ENCODE results near the gene ETV3.
"Not testable (repeated sequence)": the region's sequence is repeated elsewhere in the genome, so short reads cannot be mapped to it uniquely, and the experiment has no call there.

The ETV3 gene

DNA sequence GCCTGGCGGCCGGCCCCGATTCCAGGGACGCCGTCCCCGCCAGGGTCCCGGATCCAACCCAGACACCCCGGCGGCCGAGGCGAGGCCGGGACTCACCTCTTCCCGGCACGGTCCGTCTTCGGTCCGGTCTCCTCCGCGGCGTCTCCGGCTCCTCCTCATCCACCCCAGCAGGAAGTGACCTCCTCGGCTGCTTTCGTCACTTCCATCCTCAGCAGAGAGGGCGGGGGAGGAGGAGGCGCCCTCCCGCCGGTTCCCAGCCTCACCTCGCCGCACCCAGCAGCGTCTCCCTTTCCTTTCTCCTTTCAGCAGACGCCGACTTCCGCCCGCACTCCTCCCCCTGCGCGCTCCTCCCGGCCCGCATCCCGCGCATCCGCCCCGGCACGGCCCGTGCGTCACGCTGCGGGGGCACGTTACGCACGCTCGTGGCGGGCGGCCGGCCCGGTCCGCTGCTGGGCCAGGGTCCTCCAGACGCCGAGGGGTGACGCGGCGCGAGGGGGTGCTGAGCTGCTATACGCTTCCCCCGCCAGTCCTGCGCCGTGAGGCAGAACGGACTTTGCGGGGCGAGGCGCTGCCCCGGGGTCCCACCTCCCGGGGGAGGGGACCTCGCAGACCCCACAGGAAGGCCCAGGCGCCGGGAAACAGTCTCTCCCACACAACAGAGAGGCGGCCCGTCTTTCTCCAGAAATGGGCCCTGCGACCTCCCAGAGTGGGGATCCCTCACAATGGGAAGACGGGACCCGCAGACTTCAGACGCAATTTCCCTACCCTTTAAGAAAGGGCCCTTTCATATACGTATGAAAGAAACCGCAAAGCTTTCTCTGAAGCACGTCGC, at the start of gene ETV3:
Gene ETV3, minus strand, starts transcription at position 176 of the 832 bp plus-strand sequence. CDS start 2,043 bp downstream, outside the sequence.
- DNase-seq = peak; percentile 90

GRCh38 chr1:157186281-157186992, 48.2 kb upstream of the ETV3 start:
- no peak for DNase-seq

- DNase-seq = no peak
Measured at GRCh38 chr1:157183870-157184269, 45.7 kb upstream of the ETV3 start.

DNA sequence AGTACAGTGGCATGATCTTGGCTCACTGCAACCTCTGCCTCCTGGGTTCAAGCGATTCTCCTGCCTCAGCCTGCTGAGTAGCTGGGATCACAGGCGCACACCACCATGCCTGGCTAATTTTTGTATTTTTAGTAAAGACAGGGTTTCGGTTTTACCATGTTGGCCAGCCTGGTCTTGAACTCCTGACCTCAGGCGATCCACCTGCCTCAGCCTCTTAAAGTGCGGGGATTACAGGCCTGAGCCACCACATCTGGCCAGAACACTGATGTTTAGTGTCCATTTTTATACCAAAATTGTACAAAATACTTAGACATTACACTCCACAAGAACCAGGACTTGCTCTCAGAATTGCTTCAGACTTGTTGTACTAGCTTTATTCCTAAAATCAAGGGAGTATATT, 44.2 kb upstream of the ETV3 start:
- not testable (repeated sequence) for DNase-seq

DNA sequence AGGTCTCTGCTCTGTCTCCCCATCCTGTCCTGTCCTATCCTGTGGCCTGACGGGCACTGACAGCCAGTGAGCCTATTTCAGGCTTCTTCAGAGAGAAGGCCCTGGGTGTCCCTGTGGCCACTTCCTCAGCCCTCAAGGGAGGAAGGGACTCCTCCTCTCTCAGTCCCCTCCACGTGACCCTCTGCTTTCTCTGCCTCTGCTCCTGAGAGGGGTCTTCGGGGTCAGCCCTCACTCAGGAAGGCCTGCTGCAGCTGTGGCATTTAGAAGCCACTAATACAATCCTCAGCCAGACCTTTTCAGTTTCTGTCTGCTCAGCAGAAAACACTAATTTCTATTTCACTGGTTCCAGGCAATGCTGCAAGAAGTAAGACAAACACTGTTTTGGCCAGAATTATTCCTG, 43.6 kb upstream of the ETV3 start:
- no peak for DNase-seq

DNA sequence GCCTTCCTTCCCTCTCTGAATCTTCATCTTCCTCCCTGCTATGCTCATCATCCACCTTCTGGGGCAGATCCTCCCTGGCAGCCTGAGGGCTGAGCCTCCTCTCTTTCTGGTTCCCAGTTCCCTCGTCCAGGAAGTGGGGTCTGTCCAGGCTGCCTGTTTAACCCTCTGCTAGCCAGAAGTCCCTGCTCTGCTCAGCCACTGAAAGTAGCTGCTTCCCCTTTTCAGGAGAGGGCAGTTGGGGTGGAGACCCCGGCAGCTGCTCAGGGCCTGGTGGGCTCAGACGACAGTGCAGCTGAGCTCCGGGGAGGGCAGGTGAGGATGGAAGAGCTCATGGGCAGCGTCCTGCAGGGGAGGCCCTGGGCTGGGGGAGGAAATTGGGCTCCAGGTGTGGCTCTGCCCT, 43.1 kb upstream of the ETV3 start:
- no peak for DNase-seq

DNA sequence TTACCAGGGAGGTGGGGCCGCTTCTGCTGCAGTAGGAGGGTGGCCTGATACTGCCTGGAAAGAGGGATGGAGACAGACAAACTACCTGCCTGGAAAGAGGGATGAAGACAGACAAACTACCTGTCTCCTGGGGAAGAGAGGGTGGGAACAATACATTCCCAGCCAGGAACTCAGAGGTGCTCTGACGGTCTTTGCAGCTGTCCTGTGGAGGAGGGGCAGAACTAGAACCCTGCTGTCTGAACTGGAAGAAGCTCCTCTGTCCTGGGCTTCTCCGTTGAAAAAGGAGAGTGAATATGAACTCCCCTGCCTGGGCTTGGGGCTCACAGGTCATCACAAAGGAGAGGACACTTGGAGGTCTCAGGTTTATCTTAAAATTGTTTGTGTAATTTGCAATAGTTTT, 40.3 kb upstream of the ETV3 start:
- DNase-seq = no peak

DNA sequence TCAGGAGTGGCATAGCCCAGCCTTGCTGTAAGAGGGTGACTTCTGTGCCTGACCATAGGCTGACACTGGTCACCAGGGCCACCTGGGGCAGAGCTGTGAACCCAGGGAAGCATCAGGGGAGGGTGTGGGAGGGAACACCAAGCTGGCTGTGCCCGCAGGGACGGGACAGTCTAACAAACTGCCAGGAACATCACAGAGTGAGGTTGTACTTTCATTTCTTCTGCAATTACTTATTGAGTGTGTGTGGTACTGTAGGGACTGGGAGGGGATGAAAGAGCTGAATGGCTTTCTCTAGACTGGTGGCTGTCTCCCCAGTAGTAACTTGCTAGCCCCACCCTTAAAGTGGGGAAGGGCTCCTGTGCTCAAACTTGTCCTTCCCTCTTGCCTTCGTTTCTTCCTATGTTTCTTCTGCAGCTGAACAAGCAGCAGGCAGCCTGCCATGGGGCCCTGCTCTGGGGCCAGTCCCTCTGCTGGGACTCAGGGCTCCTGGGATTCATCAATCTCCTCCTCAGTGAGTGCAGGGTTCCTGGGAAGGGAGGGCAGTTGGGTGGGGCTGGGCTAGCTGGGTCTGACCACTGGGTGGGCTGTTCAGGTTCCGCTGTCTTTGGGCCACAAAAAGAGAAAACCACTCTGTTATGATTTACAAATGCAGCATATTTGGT, 39.7 kb upstream of the ETV3 start:
- DNase-seq = no peak

- no peak for DNase-seq
Measured at GRCh38 chr1:157176591-157177121, 38.5 kb upstream of the ETV3 start.

GRCh38 chr1:157176016-157176415, 37.8 kb upstream of the ETV3 start:
- no peak for DNase-seq

DNA sequence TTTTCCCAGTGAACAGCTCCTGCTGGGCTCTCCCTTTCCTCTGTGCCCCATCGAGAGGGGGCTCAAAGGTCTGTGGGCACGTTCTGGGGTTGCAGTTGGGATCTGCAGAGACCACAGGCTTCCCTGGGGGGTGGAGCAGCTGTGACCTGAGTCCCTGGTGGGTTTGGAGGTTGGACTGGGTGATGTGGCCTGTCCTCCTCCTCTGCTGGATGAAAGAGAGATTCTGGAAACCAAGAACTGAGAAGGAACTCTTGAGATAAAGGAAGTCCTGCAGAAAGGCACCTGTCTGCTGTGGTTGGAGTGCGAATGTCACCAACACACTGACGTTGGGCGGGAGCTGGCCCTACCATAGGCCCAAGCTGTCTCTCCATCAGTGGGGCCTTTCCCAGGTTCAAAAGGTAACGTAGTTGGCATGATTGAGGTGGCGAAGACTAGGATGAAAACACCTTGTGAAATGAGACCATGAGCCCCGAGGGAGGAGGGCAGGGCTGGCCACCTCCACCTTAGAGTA, 35.8 kb upstream of the ETV3 start:
- no peak for DNase-seq

GRCh38 chr1:157173241-157173640, 35.0 kb upstream of the ETV3 start:
- DNase-seq = not testable (repeated sequence)

DNA sequence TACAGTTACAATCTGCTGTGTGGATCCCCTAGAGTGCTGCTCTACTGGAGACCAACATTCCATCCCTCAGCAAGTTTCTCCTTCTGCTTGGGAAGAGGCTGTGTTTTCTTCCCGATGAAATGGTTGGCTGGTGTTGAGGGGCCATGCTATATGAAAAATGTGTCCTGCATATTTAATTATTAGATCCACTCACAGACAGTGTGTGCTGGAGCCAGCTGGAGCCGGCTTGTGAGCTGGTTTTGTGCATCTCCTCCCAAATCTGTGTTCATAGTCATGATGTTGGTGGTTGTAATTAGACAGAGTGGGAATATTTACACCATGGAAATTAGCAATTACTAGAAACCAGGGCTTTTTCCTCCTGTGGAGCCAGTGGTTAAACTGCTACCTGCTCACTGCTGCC, 34.4 kb upstream of the ETV3 start:
- not testable (repeated sequence) for DNase-seq

- DNase-seq = peak; percentile 17
Measured at GRCh38 chr1:157171903-157172503, 33.8 kb upstream of the ETV3 start.

DNA sequence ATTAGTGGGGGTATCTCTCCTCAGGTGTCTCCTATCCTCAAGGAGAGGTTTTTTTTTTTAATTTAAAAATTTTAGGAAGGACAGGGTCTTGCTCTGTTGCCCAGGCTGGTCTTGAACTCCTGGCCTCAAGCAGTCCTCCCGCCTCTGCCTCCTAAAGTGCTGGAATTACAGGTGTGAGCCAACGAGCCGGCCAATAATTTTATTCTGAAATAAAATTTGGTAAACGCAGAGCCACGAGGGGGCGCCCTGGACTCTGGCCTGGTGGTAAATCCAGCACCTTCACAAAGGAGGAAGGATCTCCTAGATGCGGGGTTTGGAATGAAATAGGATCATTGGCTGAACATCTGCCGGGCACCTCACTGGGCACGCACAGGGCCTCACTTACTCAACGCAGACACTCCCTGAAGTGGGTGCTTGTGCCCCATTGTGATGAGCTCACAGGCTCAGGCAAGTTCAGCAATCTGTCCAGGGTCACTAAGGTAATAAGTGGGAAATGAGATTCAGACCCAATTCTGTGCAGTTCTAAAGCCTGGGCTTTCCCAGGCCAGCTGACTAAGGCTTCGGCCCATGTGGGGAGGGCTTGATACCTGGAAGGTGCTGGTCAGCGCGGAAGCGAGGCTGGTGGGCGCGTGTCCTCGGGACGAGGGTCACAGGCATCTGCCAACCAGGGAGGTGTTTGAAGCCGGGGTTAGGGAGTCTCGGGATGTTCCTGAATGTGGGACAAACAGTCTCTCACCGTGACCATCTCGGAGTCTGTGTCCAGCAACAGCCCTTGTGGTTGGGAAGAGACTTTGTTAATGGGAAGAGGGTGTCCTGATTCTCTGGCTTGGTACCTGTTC, 32.7 kb upstream of the ETV3 start:
- DNase-seq = peak; percentile 28

DNA sequence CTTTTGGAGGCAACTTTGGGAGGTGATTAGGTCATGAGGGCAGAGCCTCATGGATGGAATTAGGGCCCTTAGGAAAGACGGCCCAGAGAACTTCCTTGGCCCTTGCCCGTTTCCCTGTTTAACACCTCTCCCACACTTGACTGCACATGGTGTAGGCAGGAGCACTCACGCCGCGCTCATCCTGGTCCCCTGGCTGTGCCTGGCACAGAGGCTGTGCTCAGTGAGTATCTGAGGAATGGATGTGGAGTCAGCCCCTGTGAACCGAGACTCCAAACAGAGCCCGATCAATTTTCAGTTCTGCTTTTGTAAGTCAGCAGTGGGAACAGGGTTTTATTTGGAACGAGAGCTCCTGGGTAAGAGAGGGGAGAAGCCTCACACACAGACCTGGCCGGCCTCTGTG, 29.8 kb upstream of the ETV3 start:
- no peak for DNase-seq

DNA sequence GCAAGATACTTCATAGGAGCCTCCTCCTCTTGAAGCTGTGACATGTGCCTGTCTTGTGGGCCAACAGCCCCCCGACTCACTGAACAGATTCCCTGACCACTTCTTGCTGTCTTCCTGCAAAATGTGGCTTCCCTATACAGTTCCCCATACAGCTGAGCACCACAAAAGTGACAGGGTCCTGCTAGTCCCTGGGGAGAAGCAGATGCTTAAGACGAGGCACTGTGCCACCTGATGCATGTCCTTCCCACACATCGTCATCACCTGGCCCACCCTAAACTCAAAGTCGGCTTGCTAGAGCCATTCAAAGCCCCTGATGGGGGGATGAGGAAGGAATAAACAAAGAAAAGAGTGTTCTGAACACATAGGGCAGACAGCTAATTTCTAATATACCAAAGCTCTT, 29.2 kb upstream of the ETV3 start:
- no peak for DNase-seq

GRCh38 chr1:157166590-157166989, 28.4 kb upstream of the ETV3 start:
- no peak for DNase-seq

GRCh38 chr1:157163273-157164127, 25.3 kb upstream of the ETV3 start:
- DNase-seq = peak; percentile 46

GRCh38 chr1:157162345-157162744, 24.1 kb upstream of the ETV3 start:
- no peak for DNase-seq

- DNase-seq = no peak
Measured at GRCh38 chr1:157161901-157162300, 23.7 kb upstream of the ETV3 start.

Data from NCI-H345 (cell line).